Right renal cortex interstitium (tissue), 3 donors: Measurements from ENCODE around the gene KIAA1671. TPM values are rescaled to one million over a fixed set of nuclear protein-coding genes. Genes with fewer than 3 reads are reported as not detected.

Experiments used
- DNase-seq, 3 donors: peaks; one replicate each; pipeline ENCODE4 v3.0.0-alpha.2; 2013; ENCODE audit warnings: low read depth in 3 of 3, low spot score in 2 of 3
- polyA plus RNA-seq, 3 donors: library from polyadenylated mRNA; unstranded; fragments of 120-200 nt; gene quantifications; one replicate each; pipeline ENCODE4 v1.2.1, GENCODE V29; 2013; ENCODE audit not compliant: insufficient read length in 3 of 3

Gene KIAA1671
- polyA plus RNA-seq, 3 donors, result 24.1 to 25.4 (median 24.8) TPM

DNA sequence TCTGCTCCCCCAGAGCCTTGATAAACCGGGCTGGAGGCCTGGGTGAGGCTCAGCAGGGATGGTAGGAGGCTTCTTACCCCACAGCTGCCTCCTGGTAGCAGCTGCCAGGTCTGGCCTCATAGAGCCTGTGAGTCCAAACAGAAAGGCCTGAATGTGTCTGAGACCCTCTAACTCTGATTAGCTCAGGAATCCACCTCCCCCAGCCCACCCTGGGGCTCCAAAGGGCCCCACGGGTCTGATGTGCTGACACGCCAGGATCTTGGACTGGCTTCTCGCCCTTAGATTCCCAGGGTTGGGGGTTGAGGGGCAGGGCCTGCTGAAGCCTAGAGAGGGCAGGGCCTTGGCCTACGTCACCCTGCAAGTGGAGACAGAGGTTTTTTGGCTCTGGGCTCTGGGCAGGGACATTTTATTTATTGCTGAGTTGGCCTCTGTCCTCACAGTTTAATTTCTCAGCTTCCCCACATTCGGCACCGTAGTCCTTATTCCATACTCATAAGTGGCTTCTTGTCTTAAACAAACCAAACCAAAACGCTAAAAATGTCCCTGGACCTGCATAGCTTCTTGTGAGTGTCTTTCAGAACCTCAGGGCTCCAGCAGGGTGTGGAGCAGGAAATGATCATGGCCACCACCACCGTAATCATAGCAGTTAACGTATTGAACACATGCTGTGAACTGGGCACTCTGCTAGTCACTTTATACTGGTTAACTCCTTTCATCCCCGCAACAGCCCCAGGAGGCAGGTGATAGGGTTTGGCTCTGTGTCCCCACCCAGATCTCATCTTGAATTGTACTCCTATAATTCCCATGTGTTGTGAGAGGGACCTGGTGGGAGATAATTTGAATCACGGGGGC, 25.1 kb downstream of the KIAA1671 start:
- no peak for DNase-seq

DNA sequence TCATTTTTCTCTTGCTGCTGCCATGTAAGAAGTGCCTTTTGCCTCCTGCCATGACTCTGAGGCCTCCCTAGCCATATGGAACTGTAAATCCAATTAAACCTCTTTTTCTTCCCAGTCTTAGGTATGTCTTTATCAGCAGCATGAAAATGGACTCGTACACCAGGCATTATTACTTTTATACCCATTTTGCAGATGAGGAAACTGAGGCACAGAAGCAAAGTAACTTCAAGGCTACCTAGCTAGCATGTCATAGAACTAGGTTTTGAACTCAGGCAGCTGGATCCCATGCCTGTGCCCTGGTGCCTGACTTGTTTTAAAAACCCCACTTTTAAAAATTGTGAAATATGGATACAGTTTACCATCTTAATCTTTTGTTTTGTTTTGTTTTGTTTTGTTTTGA, 25.8 kb downstream of the KIAA1671 start:
- DNase-seq, result no peak

DNA sequence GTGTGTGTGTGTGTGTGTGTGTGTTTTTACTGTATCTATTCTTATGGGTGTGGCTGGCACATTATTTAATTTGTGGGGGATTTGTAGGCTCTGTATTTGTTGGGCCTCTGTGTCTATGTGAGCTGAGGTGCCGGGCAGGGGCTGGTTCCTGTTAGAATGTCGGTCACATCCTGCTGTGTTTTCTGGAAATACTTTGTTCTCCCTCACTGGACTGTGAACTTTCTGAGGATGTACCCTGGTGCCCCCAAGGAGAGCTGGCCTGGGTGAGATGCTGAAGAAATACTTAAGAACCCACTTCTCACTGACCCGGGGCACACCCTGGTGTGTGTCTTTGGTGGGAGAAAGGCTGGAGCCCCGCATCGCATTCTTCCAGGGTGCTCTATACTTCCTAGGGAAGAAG, 28.6 kb downstream of the KIAA1671 start:
- no peak for DNase-seq

DNA sequence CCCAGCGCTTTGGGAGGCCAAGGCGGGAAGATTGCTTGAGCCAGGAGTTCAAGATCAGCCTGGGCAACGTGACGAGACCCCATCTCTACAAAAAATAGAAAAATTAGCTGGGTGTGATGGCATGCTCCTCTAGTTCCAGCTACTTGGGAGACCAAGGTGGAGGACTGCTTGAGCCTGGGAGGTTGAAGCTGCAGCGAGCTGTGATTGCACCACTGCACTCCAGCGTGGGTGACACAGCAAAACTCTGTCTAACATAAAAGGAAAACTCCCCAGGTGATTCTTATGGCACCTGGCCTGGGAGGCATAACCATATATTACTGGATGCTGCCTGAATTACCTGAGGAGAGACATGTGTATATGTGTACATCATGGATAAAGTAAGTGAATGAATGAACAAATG, 29.1 kb downstream of the KIAA1671 start:
- DNase-seq, result no peak

DNA sequence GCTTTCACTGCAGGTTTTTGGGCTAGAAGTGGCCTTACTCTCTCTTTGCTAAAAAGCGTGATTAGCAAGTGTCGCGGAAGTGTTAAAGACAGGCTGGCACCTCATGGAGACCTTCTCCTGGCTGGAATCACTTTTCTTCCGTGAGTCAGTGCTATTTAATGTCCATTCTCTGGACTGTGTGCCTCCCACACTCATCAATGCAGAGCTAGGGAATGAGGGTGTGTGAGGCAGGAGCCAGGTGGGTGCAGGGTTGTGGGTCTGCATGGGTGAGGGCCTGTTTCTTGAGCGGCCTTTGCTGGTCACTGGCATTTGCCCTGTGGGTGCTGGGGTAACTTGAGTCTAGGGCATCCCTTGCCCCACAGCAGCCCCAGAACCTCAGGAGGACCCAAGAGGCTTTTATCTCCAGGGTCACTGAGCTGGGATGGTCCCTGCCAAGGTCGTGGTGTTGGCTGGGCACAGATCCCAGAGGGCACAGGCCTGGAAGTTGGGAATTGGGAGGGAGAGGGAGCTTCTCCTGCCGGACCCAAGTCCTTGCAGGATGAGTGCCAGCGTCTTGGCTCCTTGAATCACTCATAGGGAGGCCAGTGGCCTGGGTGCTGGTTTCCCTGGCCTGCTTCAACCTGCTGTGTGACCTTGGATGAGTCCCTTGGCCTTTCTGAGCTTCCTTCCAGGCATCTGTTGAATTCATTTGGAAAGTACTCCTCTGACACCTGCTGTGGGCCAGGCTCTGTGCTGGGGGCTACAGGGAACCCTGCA, 30.0 kb downstream of the KIAA1671 start:
- no peak for DNase-seq

DNA sequence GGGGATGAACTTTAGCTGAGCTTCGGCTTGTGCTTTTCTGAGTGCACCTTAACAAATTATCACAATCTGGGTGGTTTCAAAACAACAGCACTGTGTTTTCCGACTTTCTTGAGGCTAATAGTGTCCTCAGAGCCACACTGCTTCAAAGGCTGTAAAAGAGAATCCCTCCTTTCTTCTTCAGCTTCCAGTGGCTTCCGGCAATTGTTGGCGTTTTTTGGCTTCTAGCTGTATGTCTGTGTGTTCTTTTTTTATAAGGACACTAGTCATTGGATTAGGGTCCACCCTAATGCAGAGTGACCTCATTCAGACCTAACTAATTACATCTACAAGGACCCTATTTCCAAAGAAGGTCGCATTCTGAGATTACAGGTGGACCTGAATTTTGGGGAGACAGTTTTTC, 30.6 kb downstream of the KIAA1671 start:
- DNase-seq, result no peak

DNA sequence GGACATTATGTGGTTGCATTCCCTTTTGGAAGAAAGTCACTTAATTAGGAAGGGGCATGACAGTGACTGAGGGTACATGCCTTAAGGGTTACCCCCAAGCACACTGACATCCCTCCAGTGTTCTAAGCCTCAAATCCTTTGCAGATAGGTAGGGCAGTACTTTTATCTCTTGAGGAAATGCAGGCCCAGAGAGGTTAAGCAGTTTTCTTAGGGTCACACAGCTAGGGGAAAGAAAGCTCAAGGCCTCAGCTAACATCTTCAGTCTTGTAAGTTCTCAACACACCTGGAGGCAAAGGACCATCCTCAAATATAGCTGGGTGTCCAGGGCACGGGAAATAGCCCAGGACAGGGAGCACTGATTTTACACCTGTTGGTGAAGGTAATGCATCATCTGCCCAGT, 31.6 kb downstream of the KIAA1671 start:
- no peak for DNase-seq

DNA sequence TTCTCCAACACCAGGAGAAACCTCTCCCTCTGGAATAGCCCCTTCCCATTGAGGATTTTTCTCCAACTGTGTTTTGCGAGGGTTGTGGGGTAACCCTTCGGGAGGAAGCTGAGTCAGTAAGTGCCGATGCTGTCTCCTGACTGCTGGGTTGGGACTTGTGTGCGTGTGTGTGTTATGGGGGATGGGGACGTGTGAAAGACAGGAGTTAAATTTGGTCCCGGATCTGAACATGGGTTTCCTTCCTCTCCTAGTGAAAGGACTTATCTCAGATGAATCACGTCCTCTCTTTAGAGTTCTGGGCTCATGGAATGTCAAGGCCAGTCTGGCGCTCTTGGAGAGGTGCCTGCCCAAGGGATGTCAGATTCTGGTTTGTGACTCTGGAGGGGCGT, 33.3 kb downstream of the KIAA1671 start:
- no peak for DNase-seq

DNA sequence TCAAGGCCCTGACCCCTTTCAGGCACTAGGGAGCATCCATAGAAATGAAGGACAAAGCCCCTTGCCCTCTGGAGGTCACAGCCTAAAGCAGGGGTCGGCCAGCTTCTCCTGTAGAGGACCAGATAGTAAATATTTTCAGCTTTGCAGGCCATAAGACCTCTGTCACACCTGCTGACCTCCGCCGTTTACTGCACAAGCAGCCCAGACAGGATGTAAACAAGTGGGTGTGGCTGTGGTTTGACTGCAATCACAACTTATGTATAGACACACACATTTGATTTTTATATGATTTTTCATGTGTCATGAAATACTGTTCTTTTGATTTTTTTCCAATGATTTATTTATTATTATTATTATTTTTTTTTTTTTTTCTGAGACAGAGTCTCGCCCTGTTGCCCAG, 34.3 kb downstream of the KIAA1671 start:
- no peak for DNase-seq

DNA sequence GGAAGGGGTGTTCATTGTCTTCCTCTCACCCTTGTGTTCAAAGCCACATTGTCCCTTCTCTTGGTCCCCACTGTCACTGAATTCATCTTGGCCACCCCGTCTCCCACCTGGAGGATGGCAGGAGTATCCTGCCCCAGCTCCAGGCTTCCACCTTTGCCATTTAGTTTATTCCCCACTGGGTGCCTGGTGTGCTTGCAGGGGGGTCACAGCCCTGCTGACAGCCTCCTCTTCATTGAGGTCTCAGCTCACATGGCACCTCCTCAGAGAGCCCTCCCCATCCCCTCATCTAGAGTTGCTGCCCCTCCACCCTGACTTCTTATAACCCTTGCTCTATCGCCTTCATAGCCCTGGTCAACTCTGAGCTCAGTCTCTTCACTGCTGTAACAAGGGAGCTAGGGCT, 36.6 kb downstream of the KIAA1671 start:
- no peak for DNase-seq

DNA sequence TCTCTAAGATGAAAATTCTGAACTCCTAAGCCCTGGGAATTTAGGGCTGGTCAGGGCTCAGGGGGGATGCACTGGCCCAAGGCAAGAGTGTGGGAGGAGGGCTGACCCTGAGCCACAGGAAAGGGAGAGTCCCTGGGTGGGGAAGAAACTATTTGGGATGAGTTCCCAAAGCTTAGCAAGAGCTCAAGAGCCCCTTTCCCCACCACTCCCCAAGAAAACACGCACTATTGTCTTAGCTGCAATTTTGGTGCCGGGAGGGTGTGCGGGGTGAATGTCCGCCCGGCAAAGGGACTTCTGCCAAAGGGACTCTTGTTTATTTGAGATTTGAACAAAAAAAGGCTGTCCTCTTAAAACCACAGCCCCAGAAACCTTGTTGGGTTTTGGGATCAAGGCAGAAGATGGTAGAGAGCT, 37.0 kb downstream of the KIAA1671 start:
- no peak for DNase-seq

DNA sequence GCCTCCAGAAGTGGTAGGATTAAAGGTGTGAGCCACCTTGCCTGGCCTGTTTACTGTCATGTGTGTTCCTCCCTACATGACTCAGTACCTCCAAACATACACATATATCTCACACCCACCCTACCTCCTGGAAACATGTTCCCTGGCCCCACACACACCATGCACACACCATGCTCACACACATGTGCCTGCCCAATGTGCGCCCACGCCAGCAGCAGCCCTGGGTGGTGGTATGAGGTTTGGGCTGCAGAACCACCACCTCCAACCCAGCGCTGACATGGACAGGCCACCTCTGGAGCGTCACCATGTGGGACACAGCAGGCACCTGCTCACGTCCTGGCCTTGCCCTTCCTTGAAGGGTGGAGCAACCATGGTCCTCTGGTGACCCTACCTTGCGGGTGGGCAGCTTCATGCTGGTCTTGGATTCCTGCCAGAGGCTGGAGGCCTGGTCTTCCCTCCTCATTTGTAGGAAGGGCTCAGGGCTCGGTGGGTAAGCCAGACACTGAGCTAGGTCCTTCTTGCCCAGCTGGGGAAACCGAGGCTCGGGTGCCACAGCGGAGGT, 37.9 kb downstream of the KIAA1671 start:
- no peak for DNase-seq

DNA sequence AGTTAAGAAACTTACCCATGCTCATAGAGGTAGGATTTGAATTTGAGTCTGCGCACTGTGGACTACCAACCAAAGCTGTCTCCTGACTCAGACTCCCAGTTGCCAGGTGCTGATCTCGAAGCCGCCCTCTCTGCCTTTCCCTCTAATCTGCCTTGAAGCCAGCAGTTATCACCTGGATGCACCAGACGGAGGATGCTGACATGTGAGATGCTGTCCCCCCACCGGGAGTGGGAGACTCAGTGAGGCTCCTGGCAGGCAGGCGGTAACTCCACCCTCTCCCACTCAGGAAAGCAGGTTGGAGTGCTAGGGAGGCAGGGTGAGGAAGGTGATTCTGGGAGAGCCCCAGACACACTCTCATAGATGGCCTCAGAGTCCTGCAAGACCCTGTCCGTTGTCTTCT, 40.4 kb downstream of the KIAA1671 start:
- no peak for DNase-seq

DNA sequence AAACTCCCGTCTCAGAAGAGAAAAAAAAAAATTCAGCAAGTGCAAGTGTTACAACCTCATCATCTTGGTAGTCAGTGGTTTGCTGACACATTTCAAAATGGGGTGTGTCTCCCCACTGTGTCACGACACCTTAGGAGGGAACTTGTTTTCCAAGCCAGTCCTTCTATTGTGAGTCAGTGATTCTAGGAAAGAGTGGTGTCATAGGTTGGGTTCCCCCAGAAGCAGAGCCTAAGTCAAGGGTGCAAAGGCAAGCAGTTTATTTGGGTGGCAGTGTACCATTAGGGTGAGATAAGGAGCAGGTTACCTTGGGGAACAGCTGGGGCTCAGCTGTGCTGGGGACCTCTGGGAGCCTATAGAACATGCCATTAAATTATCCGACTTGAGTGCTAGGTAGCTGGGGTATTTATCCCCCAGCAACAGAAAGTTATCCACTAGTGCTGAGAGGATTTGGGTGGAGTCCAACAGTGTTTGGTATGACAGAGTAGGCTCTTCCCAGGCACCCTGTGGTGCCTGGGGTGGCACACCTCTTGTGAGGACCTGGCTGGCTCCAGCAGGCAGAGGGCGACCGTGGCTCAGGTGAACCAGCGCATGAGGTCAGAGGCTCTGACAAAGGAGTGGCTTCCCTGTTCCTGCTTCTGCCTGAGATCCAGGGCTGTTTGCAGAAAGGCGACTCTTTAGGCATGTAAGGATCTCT, 41.7 kb downstream of the KIAA1671 start:
- DNase-seq, result no peak

DNA sequence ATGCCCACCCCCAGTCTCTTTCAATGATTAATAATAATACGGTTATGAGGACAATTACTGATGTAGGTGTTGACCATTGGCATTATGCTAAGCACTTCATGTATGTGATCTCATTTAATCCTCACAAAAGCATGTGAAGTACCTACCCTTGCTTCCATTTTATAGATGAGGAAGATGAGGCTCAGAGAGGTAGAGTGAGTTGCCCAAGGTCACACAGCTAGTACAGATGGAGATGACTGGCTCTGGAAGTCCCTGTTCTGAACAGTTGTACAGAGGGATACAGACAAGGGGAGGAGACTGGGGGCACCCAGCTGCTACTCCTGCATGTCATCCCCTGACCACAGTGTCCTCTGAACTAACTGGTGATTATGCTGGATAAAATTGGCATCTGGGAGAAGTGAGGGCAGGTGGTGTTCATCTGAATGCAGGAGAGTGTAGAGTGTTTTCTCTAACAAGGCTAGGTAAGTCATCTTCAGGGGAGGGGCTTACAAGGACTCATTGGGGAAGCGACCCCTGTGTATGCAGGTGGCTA, 43.2 kb downstream of the KIAA1671 start:
- no peak for DNase-seq

DNA sequence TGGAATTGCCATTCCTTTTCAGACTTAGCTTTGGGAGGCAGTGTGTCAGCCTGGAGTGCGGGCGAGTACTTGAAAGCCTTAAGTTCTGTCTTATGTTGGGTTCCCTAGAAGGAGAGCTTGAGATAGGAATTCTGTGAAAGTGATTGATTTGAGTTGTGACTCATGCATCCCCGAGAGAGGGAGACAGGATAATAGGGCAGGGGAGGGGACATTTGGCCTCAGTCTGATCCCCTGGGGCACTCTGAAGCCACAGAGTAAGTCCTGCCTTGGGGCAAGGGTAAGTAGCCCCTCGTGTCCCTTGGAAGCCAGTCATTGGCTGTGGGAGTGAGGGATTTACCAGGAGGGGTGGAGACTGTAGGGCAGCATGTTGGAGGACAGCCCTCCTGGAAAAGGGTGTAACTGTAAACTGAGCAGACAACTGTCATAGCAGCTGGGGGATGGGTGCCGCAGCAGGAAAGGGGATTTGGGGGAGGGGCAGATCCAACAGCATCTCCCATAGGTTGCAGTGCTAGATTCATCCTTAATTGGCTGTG, 44.0 kb downstream of the KIAA1671 start:
- no peak for DNase-seq

DNA sequence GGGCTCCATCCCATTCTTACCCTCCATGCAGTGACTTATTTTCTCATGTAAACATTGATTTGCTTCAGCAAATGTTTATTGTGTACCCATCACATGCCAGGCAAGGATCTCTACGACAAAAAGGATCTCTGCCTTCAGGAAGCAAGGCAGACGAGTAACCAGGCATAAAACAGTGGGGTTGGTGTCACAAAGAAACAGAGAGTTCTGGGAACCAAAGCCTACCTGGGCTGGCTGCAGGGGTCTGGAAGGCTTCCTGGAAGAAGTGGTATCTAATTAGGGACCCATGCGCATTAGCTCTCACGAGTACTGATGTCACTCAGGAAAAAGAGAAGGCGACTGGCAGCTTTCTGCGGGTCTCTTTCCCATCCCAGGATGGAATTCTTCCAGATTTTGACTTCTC, 44.5 kb downstream of the KIAA1671 start:
- no peak for DNase-seq

DNA sequence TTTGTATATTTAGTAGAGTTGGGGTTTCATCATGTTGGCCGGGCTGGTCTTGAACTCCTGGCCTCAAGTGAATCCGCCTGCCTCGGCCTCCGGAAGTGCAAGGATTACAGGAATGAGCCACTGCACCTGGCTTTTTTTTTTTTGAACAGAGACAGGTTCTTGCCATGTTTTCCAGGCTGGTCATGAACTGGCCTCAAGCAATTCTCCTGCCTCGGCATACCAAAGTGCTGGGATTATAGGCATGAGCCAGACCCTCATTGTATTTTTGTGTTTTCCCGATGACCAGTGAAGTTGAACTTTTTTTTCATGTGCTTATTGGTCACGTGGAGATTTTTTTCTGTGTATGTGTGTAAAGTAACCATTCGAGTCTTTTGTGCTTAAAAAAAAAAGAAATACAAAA, 48.2 kb downstream of the KIAA1671 start:
- DNase-seq, result no peak

DNA sequence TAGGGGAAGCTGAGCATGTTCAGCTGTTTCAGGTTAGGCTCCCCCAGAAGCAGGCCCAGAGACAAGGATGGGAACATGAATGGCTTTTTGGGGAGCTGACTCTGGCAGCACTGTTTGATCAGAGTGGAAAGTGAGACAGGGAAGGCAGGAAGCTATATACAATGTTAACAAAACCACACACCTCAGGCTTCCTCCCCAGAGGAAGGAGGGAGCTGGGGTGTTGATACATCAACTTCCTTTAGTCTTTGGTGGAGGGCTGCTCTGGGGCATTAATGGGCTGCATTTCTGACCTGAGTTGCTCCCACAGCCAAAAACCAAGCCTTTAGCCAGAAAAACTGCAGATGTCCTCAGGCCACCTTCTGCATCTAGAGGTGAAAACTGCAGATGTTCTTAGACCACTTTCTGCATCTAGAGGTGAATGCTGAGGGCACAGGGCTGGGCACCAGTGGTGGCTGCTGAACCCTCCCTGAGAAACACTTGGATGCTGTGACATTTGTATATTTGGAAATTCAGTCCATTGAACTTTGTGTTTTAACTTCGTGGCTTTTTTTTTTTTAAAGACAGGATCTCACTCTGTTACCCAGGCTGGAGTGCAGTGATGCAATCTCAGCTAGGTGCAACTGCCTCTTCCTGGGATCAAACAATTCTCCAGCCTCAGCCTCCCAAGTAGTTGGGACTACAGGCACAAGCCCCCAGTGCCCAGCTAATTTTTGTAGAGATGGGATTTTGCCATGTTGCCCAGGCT, 49.9 kb downstream of the KIAA1671 start:
- DNase-seq, result no peak

DNA sequence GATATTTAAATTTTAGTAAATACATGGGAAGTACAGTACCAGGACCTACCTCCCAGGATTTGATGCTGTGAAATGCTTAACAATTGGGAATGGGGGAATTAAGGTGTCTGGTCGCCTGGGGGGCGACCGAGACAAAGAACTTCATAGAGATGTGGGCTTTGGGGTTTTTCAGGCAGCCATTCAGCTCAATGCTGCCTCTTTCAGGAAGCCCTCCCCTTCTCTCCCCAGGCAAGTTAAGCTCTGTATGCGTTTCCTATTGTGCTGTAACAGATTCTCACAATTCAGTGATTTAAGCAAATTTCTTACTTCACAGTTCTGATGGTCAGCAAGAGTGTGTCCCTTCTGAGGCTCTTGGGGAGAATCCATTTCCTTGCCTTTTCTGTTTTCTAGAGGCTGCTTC, 53.8 kb downstream of the KIAA1671 start:
- DNase-seq, result no peak
